HG03520 (cell line): ENCODE results near the gene ZNF391.
"Not testable (repeated sequence)": the region's sequence is repeated elsewhere in the genome, so short reads cannot be mapped to it uniquely, and the experiment has no call there.

Experiments used
- ATAC-seq: cut with Tn5 transposase; IDR thresholded peaks from one replicate; pipeline ENCODE4 v1.9.1; 2021; ENCODE audit warnings: mild to moderate bottlenecking, moderate library complexity; ENCODE audit not compliant: unreplicated experiment

The ZNF391 gene

DNA sequence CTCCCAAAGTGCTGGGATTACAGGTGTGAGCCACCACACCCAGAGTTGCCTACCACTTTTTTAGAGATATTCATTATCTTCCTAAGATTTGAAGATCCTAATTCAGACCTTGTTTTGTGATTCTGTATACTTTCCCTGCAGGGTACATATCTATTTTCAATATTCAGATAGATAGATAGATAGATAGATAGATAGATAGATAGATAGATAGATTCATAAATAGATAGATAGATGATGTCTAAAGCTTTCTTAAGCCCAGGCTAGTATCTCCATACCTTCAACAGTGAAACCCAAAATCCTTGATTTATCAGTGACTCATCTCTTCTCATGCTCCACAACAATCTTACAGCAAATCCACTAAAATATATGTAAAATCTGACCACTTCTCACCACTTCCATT, 30.8 kb downstream of the ZNF391 start:
- ATAC-seq: no peak

GRCh38 chr6:27422651-27423332, 34.2 kb downstream of the ZNF391 start:
- ATAC-seq: no peak

- not testable (repeated sequence) for ATAC-seq
These were observed 36.3 kb downstream of the ZNF391 start for GRCh38 chr6:27424851-27425250.

DNA sequence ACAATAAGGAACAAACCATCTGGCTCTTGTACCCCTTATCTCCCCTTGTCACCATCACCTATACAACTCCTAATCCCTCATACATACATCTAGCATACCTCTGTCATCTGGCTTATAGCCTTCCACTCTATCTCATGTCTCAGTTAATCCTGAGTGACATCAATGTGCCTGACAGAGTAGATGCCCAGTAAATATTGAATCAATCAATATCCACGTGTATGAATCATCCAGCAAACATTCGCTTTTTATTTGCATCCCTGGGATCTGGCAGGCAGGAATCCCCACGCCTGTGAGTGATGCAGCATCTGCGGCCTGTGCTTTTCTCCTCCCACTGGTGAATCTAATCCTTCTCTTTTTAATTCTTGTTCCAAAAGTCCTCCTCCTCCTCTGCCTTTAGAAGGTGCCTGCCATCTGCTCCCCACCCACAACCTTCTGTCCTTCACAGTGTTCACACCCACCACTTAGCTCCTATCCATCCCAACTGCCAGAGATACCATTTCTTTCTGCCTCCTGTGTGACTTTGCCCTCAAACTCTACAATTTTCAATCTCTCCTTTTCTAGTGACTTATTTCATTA, 37.6 kb downstream of the ZNF391 start:
- ATAC-seq: no peak

DNA sequence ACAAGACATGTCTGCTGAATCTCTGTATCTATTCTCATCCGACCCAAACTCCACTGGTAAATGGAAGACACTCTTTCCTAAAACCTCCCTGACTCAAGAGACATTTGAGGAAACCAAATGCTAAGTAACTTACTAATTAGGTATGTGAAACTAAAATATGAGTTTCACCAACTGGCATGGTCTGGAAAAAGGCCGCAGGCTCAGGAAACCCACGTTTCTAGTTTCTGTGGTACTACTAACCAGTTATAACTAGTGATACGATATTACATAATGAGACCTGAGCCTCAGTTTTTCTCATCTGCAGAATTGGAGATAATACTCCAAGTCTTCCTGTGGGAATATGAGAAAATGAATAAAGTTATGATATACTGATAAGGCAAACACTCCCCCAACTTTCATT, 39.9 kb downstream of the ZNF391 start:
- ATAC-seq: no peak

DNA sequence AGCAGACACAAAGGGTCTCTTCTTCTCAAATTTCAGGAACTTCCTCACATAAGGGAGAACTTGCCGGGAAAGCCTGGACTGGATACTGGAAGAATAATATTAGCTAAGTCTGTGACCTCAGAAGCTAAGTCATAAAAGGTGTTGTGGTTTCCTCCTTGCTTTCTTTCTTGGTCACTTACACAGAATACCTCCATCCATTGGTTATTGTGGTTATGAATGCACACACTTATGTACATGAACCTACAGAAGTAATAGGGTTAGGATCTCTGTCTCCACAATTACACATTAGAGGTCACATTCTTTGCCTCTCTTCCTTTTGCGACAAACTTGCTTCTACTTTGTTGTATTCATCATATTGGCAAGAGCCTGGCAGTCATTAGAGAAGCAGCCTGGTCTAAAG, 40.4 kb downstream of the ZNF391 start:
- ATAC-seq: no peak

DNA sequence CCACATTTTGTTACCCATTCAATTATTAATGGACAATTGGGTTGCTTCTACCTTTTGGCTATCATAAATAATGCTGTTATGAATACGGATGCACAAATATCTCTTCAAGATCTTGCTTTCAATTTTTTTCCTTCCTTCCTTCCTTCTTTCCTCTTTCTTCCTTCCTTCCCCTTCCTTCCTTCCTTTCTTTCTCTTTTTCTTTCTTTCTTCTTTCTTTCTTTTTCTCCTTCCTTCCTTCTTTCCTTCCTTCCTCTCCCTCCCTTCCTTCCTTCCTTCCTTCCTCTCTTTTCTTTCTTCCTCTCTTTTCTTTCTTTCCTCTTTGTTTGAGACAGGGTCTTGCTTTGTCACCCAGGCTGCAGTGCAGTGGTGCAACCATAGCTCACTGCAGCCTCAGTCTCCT, 45.2 kb downstream of the ZNF391 start:
- no peak for ATAC-seq

- ATAC-seq: no peak
These were observed 50.8 kb downstream of the ZNF391 start for GRCh38 chr6:27439371-27439770.

- ATAC-seq: no peak
These were observed 52.4 kb downstream of the ZNF391 start for GRCh38 chr6:27441001-27441400.

GRCh38 chr6:27442932-27443331, 54.4 kb downstream of the ZNF391 start:
- ATAC-seq: no peak

DNA sequence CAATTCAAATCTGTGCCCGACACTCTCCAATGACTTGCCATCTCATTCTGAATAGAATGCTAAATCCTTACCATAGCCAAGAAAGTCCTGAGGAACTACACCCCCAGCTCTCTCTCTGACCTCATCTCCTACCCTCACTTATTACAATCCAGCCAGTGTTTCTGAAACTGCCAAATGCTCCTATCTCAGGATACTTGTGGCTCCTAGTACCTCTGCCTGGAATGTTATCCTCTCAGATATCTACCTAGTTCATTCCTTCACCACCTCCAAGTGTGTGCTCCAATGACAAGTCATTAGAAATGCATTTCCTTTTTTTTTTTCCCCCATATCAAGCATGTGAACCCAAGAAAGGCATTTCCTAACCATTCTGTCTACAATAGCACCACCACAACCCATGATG, 59.9 kb downstream of the ZNF391 start:
- ATAC-seq: no peak

DNA sequence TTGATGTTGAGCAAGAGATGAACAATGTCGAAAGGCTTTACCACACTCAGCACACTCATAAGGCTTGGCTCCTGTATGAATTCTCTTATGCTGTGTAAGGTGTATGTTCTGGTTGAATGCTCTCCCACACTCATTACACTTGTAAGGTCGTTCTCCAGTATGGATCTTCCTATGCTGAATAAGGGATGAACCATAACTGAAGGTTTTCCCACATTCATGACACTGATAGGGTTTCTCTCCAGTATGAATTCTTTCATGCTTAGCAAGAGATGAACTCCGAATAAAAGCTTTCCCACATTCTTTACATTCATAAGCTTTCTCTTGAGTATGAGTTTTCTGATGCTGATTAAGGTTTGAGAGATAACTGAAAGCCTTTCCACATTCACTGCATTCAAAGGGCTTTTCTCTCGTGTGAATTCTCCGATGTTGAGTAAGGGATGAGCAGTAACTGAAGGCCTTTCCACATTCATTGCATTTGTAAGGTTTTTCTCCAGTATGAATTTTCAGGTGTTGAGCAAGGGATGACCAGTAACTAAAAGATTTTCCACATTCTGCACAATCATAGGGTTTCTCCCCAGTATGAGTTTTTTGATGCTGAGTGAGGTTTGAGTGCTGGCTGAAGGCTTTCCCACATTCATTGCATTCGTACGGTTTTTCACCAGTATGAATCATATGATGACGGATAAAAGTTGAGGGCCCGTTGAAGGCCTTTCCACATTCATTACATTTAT, 63.3 kb downstream of the ZNF391 start:
- ATAC-seq: no peak

DNA sequence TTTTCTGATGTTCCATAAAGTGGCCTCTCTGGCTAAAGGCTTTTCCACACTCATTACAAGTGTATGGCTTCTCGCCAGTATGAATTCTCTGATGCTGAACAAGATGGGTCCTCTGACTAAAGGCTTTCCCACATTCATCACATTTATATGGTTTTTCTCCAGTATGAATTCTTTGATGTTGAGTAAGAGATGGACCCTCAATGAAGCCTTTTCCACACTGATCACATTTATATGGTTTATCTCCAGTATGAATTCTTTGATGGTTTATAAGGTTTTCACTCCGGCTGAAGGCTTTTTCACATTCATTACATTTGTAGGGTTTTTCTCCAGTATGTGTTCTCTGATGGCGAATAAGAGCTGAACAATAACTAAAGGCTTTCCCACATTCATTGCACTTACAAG, 63.9 kb downstream of the ZNF391 start:
- ATAC-seq: no peak
